GM12891 (cell line): ENCODE data around the gene COPG2.

Experiments used
- POLR2A ChIP-seq: IDR thresholded peaks from 2 replicates; pipeline ENCODE4 v1.6.1; 2011; ENCODE audit warnings: low read depth, low read length, control low read depth
- POLR2AphosphoS5 ChIP-seq: IDR thresholded peaks from 2 replicates; pipeline ENCODE4 v1.6.1; 2011; ENCODE audit warnings: low read depth, low read length, control low read depth
- POU2F2 ChIP-seq: IDR thresholded peaks from 2 replicates; pipeline ENCODE4 v1.6.1; 2011; ENCODE audit warnings: low read depth, mild to moderate bottlenecking, control low read depth, low read length, moderate library complexity
- SPI1 ChIP-seq: IDR thresholded peaks from 2 replicates; pipeline ENCODE4 v1.6.1; 2011; ENCODE audit warnings: low read depth, low read length, control low read depth

DNA sequence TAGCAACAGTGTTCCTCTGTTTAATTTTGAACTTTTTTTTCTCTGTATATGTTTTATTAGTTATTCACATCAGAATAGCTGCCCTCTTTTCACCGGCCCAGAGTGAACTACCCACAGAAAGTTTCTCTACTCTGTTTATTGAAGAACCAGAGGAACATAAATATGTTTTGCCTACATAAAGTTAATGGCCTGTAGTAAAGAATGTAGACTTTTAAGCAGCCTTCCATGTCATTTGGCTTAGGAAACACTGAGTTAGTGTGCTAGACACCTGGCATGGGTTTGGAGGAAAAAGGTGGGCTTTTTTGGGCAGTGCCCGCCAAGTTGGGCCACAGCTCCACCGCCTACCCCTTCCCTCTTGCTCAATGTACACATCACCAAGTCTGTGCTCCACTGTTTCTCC is 185.5 kb downstream of the COPG2 start:
- no peak for TF ChIP-seq POLR2AphosphoS5
- TF ChIP-seq POU2F2: no peak
- no peak for TF ChIP-seq POLR2A
- TF ChIP-seq SPI1: no peak
